D721Med (cell line): ENCODE measurements around the gene PCBP3.
A peak's percentile ranks its signal among the peaks of the same experiment; 100 is the strongest.
"Not testable (repeated sequence)": the region's sequence is repeated elsewhere in the genome, so short reads cannot be mapped to it uniquely, and the experiment has no call there.

Source experiments
- DNase-seq: peaks from one replicate; pipeline ENCODE4 v3.0.0; 2011; ENCODE audit warnings: low spot score; ENCODE audit not compliant: insufficient read length
- FAIRE-seq: peaks from 2 replicates; lab custom pipeline; 2011; peaks lifted over from hg19 to GRCh38; lab: Jason Lieb, UNC
- TF ChIP-seq, protein P1 (sequence below): IDR thresholded peaks from 2 replicates; pipeline ENCODE4 v1.5.1; 2012; ENCODE audit warnings: mild to moderate bottlenecking, control low read depth; ENCODE audit not compliant: insufficient read depth; ENCODE audit errors: missing control alignments

PCBP3 gene

GRCh38 chr21:45715441-45715840 lies 71.9 kb downstream of the PCBP3 start:
- FAIRE-seq (no peak), DNase-seq (no peak)
- TF ChIP-seq, protein P1, sequence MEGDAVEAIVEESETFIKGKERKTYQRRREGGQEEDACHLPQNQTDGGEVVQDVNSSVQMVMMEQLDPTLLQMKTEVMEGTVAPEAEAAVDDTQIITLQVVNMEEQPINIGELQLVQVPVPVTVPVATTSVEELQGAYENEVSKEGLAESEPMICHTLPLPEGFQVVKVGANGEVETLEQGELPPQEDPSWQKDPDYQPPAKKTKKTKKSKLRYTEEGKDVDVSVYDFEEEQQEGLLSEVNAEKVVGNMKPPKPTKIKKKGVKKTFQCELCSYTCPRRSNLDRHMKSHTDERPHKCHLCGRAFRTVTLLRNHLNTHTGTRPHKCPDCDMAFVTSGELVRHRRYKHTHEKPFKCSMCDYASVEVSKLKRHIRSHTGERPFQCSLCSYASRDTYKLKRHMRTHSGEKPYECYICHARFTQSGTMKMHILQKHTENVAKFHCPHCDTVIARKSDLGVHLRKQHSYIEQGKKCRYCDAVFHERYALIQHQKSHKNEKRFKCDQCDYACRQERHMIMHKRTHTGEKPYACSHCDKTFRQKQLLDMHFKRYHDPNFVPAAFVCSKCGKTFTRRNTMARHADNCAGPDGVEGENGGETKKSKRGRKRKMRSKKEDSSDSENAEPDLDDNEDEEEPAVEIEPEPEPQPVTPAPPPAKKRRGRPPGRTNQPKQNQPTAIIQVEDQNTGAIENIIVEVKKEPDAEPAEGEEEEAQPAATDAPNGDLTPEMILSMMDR: no peak

- TF ChIP-seq, protein P1: no peak
- DNase-seq: no peak
- no peak for FAIRE-seq
These were observed 74.9 kb downstream of the PCBP3 start for GRCh38 chr21:45718413-45718812.

- TF ChIP-seq, protein P1: no peak
- DNase-seq: no peak
- FAIRE-seq: no peak
These were observed 75.8 kb downstream of the PCBP3 start for GRCh38 chr21:45719177-45719802.

GRCh38 chr21:45720204-45720603 lies 76.7 kb downstream of the PCBP3 start:
- FAIRE-seq, DNase-seq: not testable (repeated sequence)

DNA sequence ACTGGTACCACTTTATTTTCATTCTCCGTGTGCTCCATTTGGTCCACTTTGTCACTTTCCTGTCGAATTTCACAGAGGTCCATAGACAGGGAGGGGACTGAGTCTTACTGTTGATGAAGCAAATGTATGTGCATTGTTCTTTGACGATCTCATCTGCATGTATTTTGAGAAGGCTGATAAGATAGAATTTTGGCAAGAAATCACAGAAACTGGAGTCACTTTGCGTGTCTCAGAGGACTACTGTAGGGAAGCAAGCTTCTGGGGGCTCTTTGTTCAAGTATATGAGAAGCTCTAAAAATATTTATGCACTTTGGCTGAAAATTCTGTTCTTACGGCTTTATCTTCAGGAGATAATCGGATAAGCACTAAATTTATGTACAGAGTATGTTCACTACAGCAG lies 78.1 kb downstream of the PCBP3 start:
- DNase-seq (no peak), FAIRE-seq (peak; percentile 56)
- TF ChIP-seq, protein P1: no peak

DNA sequence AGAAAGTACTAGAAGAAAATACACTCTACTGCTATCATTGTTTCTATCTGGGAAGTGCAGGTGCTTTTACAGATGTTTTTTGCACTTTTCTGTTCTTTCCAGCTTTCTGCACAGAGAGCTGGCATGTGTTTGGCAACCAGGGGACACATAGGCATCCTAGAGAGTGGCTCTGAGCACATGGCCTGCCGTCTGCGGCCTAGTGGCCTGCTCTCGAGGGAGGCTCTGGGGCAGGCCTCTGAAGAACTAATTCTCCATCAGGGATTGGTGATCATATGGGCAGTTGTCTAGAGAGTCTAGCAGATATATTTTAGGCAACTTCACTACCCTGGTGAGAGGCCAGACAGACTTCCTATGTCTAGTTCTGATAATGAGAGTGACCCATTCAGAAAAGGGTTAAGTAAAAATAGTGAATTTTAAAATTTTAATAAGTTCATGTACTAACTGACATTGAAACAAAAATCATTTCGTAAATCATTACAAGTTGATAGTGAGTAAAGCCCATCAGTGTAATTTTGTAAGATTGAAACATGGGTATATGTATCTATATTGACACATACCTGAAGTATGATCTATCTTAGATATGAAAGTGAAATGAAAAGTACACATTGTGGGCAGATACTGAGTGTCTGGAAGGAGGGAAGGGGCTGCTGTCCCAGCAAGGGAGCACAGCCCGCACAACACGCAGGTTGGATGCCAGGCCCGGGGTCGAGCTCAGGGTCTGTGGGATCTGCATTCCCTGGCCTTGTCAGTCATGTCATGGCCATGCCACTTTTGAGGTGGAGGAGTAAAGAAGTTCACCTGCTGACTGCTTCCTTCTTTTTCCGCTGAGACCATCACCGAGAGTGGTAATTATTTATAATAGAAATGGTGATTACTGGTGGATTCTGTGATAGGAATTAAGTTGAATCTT lies 79.8 kb downstream of the PCBP3 start:
- TF ChIP-seq, protein P1: no peak
- DNase-seq: no peak
- no peak for FAIRE-seq

DNA sequence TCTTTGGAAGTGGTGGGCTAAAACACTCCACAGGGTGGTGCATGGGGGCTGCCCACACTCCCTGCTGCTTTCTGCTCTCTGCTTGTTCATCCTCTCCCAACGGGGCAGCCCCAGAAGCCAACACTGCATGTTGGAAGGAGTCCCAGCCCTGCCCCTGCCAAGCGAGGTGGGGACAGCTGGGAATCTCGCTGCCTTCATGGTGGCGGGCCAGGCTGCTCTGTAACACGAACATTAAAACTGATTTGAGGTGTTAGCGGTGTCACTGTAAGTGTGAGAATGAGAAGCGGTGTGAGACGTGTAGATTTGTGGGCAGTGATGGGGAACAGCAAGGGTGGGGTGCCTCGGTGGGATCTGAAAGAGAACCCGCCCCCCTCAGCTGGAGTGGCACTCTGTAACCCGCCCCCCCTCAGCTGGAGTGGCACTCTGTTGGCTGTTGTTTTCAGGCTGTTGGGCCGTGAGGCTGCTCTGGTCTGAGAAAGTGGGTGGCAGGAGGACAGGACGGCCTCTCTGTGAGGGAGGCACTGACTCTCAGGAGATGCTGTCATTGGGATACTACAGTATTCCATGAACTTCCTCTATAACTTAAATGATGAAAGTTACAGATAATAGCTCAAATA lies 80.9 kb downstream of the PCBP3 start:
- DNase-seq (no peak), FAIRE-seq (no peak)
- TF ChIP-seq, protein P1: no peak
